KG1 (cell line): ENCODE results near the gene FEN1.

Experiments used
- DNase-seq: peaks from one replicate; lab custom pipeline; 2025; lab: John Stamatoyannopoulos, UW

FEN1 gene, protein sequence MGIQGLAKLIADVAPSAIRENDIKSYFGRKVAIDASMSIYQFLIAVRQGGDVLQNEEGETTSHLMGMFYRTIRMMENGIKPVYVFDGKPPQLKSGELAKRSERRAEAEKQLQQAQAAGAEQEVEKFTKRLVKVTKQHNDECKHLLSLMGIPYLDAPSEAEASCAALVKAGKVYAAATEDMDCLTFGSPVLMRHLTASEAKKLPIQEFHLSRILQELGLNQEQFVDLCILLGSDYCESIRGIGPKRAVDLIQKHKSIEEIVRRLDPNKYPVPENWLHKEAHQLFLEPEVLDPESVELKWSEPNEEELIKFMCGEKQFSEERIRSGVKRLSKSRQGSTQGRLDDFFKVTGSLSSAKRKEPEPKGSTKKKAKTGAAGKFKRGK

DNA sequence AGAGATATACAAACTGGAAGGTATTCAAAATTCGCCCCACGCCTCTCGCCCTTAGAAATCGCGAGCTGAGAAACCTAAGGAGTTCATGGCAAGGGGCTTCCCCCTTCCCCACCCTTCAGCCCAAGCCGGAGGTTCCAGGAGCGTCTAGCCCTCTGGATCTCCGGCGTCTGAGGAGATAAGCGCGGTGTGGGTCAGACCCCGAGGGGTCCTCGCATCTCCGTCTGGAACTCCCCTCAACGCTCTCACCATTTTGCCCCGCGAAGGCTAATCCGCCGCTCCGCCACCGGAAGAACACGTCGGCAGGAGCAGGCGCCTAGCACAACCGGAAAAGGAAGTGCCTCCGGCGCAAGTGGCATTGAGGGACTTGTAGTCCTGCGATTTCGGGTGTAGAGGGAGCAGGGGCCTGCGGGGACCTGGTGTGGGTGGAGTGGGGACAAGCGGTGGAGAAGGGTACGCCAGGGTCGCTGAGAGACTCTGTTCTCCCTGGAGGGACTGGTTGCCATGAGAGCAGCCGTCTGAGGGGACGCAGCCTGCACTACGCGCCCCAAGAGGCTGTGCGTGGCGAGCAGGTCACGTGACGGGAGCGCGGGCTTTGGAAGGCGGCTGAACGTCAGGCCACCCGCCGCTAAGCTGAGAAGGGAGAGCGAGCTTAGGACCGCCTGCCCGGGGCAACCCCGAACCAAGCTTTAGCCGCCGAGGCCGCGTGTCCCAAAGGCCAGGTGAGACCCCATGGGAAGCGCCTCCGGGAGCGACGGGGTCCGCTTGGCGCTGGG is at the start of gene FEN1, which contains the start of gene TMEM258:
Gene FEN1 (plus strand): TSS at position 602 of the 773 bp plus-strand sequence. CDS start 2,451 bp downstream, outside the sequence.
Gene TMEM258 (minus strand): TSS at position 290 of the 773 bp plus-strand sequence. CDS start 41 bp downstream, at position 249.
- peak; percentile 98 for DNase-seq

DNA sequence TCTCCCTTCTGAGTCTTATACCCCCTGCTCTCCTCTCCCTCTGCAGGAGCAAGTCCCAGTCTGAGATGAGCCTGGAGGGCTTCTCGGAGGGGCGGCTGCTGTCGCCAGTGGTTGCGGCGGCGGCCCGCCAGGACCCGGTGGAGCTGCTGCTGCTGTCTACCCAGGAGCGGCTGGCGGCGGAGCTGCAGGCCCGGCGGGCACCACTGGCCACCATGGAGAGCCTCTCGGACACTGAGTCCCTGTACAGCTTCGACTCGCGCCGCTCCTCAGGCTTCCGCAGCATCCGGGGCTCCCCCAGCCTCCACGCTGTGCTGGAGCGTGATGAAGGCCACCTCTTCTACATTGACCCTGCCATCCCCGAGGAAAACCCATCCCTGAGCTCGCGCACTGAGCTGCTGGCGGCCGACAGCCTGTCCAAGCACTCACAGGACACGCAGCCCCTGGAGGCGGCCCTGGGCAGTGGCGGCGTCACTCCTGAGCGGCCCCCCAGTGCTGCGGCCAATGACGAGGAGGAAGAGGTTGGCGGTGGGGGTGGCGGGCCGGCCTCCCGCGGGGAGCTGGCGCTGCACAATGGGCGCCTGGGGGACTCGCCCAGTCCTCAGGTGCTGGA is 49.1 kb upstream of the FEN1 start:
- DNase-seq = no peak

DNA sequence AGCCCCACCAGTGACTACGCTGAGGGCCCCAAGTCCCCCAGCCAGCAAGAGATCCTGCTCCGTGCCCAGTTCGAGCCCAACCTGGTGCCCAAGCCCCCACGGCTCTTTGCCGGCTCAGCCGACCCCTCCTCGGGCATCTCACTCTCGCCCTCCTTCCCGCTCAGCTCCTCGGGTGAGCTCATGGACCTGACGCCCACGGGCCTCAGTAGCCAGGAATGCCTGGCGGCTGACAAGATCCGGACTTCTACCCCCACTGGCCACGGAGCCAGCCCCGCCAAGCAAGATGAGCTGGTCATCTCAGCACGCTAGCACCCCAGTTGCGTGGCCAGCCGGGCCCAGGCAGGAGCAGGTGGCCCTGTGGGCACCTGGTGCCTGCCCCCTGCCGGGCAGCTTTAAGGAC is 48.5 kb upstream of the FEN1 start:
- no peak for DNase-seq

DNA sequence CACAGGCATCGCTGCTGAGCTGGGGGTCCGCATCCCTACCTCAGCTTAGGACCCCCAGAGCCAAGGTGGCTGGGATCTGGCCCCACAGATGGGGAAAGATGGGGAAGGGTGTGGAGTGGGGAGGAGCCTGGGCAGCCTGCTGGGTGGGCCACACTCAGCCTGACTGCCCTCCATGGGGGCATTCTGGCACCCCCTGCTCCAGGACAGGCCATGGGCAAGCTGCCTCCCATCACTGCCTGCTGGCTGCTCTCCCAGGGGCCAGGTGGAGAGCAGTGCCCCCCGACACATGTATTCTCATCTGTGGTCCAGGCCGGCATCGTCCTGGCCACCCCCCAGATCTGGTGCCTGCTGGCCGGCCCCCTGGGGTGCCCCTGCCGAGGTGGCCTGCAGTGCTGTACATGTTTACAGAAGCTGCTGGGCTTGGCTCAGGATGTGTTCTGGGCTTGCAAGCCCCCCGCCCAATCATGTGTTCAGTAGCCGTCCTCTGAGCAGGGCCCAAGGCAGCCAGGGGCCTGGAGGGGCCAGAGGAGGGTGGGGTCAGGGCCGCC is 48.0 kb upstream of the FEN1 start:
- DNase-seq = no peak

DNA sequence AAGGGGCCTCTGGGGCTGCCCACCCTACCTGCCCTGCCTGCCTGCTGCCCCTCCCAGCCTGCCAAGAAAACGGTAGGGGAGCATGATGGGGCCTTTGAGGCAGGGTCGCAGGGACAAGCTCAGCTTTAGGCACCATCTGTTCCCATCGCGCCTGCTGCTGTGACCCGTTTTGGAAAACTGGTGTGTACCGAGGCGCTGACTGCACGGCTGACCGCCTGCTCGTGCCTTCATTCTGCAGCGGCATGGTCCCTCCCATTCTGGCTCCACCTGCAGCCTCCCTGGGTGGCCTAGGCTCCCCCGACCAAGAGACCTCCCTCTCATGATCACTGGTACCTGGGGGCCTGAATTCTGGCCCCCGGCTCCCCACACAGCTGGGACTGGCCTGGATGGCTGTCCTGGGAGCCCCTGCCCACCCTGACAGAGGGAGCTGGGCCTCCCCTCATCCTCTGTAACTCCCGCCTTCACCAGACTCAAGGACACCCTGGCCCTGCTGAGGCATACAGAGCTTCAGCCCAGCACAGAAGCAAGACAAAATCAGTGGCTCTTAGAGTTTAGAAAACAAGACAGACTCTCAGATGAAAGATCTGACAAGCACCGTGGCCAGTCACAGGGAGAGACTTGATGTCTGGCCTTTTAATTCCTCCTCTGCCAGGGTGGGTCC is 46.8 kb upstream of the FEN1 start:
- DNase-seq = no peak

DNA sequence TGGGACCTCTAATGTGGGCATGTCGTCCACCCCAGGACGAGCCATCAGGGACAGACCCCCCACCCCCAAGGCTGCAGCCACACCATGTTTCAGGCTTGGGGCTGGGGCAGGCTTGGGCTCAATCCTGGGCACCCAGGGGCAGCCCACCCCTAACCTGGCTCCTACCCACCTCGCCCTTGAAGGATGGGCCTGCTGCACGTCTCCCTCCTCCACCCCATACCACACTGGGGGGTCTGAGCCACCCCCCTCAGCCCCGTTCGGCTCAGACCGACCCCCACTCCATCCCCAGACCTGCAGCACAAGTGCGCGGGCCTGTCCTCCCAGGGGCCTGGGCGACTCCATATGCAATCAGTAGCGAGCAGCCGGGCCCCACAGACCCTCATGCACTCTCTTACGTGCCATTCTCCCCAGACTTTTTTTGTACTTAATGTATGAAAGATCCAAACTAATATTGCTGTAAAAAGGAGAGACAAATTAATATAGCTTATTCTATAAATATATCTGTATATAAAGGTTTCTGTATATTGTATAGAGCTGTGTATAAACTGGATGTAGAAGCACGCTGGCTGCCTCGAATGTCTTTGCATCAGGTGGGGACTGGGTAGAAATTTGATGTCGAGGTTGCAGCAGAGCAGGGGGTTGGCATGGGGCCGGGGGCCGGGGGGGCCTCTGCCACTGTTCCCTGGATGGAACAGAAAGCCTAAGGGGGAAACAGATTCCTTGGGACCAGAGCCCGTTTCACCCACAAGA is 46.1 kb upstream of the FEN1 start:
- no peak for DNase-seq

DNA sequence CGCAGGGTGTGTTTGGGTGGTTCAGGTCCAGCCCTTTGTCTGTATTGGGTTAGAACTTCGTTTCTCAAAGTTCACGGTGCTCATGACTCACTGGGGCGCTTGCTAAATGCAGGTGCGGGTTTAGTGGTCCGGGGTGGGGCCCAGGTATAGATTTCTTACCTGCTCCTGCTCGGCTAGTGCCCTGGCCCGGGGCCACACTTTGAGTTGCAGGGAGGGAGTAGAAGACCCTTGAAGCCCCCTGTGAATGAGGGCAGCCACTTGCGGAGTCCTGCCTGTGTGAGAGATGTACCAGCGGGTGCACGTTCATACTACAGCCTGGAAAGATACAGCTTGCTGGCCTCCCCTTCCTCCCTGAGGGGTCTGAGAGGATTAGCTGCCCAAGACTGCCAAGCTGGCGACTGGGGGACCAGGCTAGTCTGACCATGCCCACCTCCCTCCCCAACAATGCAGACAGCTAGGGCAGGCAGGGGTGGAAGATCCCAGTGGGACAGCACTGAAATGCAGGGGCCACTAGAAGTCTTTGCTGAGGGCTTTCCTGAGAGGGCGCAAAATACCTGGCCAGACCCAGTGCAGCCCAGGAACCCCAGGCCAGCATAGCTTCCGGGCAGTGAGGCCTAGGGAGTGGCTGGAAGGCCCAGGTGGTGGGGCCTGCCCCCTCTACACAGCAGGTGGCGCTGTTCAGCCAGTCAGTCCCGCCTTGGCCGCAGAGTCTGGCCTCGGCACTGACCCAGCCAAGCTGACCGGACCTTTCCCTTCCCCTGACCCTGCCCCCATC is 45.3 kb upstream of the FEN1 start:
- DNase-seq = peak; percentile 15

DNA sequence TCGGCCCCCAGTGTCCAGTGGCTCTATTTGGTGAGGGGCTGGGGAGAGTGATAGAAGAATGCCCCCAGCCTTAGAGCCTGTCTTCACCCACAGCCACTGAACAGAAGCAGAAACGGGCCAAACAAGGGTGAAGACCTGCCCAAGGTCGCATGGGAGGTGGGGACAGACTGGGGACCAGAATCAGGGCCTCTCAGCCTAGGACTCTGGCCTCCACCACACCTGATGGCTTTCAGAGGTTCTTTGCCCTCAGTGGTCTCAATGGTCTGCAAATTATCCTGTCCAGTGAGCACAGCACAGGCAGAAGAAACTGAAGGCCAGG is 44.8 kb upstream of the FEN1 start:
- no peak for DNase-seq

DNA sequence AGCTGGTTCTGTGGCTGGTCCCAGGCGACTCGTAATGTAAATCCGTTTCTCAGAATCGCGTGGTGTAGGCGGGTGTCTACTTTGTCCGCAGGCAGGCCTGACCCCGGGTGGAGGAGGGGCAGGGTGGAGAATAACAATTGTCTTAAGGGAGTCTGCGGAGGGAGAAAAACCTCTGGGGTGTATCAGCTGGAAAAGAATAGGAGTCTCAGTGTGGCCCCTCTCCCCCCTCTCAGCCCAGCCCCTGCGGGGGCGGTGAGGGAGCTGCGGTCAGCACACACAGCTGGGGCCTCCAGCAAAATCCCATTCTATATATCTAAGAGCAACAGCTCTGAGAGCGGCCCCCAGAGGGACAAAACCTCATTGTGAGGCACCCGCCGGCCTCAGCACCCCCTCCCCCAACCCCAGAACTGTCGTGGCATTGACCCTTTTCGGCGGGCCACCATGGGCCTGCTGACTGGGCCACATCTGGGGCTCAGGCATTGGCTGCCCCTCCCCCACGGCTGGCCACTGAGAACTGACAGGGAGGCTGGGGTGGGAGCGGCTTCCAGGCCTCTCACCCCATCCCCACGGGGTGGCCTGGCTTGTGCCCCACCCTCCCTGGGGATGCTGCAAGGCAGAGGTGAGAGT is 43.0 kb upstream of the FEN1 start:
- no peak for DNase-seq

DNA sequence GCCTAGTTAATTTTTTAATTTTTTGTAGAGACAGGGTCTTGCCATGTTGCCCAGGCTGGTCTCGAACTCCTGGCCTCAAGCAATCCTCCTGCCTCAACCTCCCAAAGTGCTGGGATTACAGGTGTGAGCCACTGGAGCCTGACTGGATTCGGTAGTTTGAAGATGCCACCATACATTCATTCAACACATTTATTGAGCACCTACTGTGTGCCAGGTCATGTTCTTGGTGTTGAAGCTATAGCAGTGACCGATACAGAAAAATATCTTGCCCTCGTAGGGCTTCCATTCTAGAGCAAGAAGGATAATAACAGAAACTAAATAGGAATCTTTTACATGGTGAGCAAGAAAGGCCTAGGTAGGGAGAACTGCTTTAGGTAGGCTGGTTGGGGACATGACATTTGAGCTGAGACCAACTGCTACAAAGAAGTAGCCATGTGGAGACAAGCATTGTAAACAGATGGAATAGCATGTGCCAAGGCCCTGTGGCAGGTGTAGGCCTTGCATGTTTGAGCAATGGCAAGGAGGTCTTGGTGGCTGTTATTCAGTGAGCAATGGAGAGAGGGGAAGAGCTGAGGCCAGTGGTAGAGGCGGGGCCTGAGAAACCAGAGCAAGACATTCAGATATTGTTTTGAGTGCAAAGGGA is 42.0 kb upstream of the FEN1 start:
- DNase-seq = no peak

DNA sequence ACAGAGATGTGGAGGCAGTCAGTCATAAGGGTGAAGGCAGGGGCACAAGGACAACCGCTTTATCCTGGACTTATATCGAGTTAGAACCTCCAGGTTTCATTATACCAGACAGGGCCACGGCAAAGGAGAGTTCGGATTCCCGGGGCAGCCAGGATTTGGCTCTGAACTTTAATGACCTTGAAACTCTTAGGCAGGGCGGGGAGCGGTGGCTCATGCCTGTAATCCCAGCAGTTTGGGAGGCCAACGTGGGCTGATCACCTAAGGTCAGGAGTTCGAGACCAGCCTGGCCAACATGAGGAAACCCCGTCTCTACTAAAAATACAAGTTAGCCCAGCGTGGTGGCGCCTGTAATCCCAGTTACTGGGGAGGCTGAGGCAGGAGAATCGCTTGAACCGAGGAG is 41.3 kb upstream of the FEN1 start:
- DNase-seq = no peak

DNA sequence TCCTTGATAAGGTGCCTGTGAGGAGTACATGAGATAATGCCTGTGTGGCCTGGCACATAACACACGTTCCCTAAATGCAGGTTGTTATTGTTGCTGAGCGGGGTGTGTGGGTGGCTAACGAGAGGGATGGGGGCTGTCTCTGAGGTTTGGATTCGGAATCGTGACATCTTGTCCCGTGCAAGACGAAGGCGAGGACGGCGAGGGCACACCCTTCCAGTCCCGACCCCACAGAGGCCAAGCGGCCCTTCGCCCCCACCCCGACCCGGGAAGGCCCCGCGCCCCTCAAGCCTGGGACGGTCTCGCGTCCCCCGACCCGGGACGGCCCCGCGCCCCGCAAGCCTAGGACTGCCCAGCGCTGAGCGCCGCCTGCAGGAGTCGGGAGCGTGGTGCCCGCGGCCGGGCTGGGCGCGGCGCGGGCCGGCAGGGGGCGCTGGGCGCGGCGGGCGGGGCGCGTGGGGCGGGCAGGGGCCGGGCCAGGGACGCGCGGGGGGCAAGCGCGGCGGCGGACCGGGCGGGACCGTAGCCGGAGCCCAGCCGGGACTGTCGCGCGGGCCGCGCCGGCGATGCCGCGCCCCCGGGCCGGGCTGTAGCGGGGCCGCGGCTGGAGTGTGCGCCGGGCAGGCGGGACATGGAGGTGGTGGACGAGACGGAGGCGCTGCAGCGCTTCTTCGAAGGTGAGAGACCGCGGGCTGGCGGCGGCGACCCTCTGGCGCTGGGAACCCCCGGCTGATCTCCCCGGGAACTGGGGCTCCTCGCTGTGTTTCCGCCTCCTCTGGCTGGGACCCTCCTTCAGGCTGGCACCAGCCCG is 40.4 kb upstream of the FEN1 start, which contains the start of gene MYRF:
Gene MYRF (plus strand): TSS at position 520 of the 808 bp plus-strand sequence. CDS start 109 bp downstream, at position 629.
- no peak for DNase-seq

DNA sequence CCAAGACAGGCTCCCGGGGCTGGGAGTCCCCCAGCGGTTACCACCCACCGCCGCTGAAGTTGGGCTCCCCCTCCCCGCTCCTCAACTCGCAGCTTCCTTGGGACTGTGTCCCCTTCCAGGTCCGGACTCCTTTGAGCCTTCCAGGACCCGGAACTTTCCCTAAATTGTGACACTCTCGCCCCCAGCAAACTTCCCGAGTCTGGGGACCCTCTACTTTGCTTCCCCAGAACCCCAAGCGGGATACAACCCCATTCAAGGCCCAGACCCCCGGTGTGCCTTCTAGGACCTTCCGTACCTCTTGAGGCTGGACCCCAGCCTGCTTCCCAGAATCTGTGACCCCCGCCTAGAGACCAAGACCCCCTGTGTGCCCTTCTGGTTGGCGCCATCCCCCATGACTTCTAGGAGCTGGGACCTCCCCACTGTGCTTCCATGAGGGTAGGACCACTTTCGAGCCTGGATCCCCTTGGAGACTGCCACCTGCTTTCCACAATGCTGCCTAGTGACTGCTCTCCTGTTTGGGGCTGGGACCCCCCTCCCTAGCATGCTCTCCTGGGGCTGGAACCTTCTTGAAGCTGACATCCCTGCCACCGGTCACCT is 39.7 kb upstream of the FEN1 start:
- DNase-seq = no peak

DNA sequence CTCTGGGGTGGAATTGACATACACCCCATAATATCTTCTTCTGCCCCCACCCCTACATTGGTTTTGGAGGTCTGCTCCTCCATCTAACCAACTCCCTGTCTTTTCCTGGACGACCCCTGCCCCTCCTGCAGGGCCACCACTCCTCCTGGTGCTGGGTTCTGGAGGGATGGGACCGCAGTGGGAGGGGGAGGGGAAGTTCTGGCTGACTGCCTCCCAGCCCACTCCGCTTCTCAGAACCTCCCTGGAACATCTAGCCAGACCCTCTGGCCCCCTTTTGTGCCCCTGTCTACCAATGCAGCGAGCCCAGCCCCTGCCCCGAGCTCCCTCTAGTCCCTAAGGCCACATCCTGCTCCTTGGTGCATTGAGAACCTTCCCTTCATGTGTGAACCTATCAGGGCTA is 39.0 kb upstream of the FEN1 start:
- DNase-seq = no peak

DNA sequence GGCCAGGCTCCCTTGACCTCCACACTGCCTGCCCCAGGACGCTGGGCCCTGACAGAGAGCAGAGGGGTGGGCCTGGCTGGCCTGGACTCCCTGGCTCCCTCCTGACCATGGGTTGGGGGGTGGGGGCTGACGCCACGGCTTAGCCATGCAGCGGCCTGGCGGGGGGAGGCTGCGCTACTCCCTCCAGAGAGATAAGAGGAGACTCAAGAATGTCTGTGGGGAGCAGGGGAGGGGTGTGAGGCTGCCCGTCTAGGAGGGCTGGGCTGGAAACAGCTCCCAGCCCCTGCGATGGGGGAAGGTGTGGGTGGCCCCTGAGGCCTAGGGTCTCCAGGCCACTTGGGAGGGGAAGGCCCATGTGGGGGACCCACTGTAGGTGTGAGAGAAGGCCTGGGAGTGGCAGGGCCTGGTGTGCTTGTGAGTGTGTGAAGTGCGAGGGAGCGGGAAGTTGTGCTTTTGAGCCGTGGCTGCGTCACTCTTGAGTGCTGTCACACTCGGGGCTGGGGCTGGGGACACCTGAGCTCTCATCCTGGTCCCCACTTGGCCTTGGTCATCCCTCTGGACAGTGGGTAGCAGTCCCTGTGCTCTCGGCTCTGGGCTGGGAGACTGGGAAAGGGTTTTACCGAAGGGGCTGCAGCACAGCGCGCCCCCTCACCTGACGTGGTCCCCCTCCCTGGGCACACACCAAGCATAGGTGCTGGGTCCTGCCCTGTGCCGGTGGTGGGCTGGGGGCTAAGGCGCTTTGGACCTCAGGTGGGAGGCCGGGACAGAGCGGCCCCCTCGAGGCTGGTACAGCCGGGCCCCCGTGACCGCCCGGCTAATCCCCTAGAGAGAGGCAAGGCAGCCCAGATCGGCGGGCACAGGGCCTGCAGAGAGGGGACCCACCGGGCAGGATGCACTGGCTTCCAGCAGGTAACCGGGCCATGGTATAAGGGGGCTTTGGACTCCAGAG is 37.9 kb upstream of the FEN1 start:
- DNase-seq = no peak

DNA sequence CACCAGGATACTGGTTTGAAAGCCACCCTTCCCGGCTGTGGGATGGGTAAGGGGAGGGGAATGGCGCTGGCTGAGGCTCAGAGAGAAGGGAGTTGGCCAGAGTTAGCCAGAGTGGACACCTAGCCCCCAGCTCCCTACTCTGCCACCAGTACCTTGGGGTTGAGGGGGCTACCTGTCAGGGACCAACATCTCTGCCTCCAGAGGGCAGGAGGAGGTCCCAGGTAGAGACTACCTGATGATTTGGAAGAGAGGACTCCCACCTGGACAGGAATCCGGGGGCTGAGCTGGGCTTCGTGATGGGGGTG is 36.6 kb upstream of the FEN1 start:
- DNase-seq = no peak
